Spinal cord (tissue), 10 donors: ENCODE data around the gene OR13J1. TPM values are rescaled to one million over a fixed set of nuclear protein-coding genes. Genes with fewer than 3 reads are reported as not detected.
"Not testable (repeated sequence)": the region's sequence is repeated elsewhere in the genome, so short reads cannot be mapped to it uniquely, and the experiment has no call there.

Source experiments
- DNase-seq, 6 donors: peaks; one replicate each; pipeline versions ENCODE4 v3.0.0 to v3.0.0-alpha.2; 2013 to 2015; ENCODE audit warnings: low spot score in 6 of 6, low read depth in 4 of 6
- H3K27ac ChIP-seq: one replicate; pipeline ENCODE4 v1.5.1; 2013; ENCODE audit warnings: low read depth, low read length, control low read depth
- H3K27me3 ChIP-seq: one replicate; pipeline ENCODE4 v1.6.1; 2013; ENCODE audit warnings: low read length; ENCODE audit not compliant: control insufficient read depth, insufficient read depth
- H3K36me3 ChIP-seq: one replicate; pipeline ENCODE4 v1.6.1; 2013; ENCODE audit warnings: low read length; ENCODE audit not compliant: control insufficient read depth, insufficient read depth
- H3K4me1 ChIP-seq: one replicate; pipeline ENCODE4 v1.6.1; 2013; ENCODE audit warnings: low read length; ENCODE audit not compliant: control insufficient read depth, insufficient read depth
- H3K4me3 ChIP-seq: one replicate; pipeline ENCODE4 v1.5.1; 2013; ENCODE audit warnings: low read depth, low read length, control low read depth
- H3K9me3 ChIP-seq: one replicate; pipeline ENCODE4 v1.6.1; 2013; ENCODE audit warnings: low read length; ENCODE audit not compliant: control insufficient read depth, insufficient read depth
- WGBS: methylation state at CpG from one replicate; pipeline ENCODE4 v1.1.5; 2013; ENCODE audit warnings: missing lambda C conversion rate; ENCODE audit not compliant: insufficient coverage; 5-methylcytosine and 5-hydroxymethylcytosine counted together
- long read RNA-seq, 4 donors: transcript quantifications; one replicate each; lab custom pipeline, GENCODE V29; 2026
- polyA plus RNA-seq, 2 donors: library from polyadenylated mRNA; unstranded; fragments of 120-200 nt; gene quantifications; one replicate each; pipeline ENCODE4 v1.2.1, GENCODE V29; 2013; ENCODE audit not compliant: insufficient read length in 2 of 2
- total RNA-seq, 2 donors: library from RNA; depleted of rRNA in 1 of 2; stranded (reverse); fragments of 120-200 nt in 1 of 2; fragments of >200 nt in 1 of 2; gene quantifications; one replicate each; pipeline versions ENCODE4 v1.2.3 to v1.2.4, GENCODE V29; 2013 to 2014
- donor health status: healthy.

OR13J1 gene, protein sequence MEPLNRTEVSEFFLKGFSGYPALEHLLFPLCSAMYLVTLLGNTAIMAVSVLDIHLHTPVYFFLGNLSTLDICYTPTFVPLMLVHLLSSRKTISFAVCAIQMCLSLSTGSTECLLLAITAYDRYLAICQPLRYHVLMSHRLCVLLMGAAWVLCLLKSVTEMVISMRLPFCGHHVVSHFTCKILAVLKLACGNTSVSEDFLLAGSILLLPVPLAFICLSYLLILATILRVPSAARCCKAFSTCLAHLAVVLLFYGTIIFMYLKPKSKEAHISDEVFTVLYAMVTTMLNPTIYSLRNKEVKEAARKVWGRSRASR
- total RNA-seq (under 1 TPM in 1 of 2 donors, not detected in 1; 0.10 TPM), polyA plus RNA-seq (under 1 TPM in 1 of 2 donors, not detected in 1; 0.35 TPM)
- long read RNA-seq, donor 1, partial matches to known transcripts, result 0 of 1 reads
- long read RNA-seq, donor 1, other reads (novel, unspliced or antisense), result 0 of 1 reads
- long read RNA-seq, donor 2, partial matches to known transcripts, result 0 of 1 reads
- long read RNA-seq, donor 2, other reads (novel, unspliced or antisense), result 0 of 1 reads
- long read RNA-seq, donor 3, partial matches to known transcripts, result 0 of 1 reads
- long read RNA-seq, donor 3, other reads (novel, unspliced or antisense), result 0 of 1 reads
- long read RNA-seq, donor 4, result 0 reads

DNA sequence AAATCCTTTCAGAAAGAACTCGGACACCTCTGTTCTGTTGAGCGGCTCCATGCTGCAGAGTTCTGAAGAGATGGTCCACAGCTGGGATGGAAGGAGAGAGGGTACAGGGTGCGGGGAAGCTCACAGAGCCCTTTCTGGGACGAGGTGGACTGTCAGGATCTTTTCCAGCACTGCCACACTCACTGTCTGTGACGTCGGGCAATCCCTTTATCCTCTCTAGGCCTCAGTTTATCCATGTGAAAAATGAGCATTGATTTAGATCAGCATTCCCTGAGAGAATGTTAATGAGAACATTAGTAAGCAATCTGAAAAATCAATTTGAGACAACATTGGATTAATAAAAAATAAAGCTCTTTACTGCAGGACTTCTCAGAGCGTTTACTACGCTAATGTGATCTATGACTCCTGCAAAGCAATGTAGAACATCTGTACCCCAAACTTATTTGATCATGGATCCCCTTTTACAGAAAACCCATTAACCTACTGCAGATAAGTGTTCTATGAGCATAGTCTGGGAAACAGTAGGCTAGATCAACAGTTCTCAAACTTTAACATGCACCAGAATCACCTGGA lies at the start of gene OR13J1:
Gene OR13J1 (minus strand): TSS at position 51 of the 573 bp plus-strand sequence. CDS start 0 bp downstream, at position 51.
- H3K27ac ChIP-seq, result no peak within 1 kb of the TSS
- no peak for DNase-seq
- no peak within 1 kb of the TSS for H3K4me3 ChIP-seq
- H3K4me1 ChIP-seq, result no peaks in the 10 kb centered on the region
- WGBS, result 87% methylated on average over 6 of the region's 8 CpGs
- H3K36me3 ChIP-seq, result no peaks in the 10 kb centered on the region
- no peaks in the 10 kb centered on the region for H3K27me3 ChIP-seq
- H3K9me3 ChIP-seq, result no peaks in the 10 kb centered on the region

DNA sequence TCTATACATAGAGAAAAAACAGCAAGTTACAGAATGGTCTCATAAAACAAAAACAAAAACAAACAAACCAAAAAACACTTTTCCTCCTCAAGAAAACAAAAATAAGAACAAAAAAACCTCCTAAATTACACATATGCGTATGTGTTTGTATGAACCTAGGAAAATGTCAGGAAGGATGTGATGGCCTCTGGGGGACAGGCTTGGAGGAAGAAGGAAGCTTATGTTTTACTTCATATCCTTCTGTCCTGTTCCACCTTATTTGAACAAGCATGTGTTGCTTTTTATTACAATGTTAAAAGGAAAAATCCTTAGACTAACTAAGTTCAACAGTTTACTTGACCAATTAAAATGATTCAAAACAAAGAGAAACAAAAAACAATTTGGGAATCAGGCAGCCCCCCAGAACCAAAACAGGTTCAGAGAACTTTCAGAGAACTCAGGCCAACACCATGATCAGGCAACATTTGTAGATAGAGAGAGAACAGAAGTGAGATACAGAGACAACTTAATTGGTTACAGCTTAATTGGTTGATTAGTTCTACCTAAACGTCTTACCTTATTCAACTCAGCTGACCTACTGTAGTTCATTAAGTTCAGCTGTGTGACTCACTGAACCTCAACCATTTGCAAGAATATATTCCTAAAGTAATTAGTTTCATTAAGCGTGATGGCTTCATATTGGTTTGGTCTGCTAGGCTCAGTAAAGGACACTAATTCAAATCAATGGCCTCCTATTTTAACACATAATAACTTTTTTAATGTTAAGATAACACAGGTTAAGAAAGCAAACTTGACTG lies 49.2 kb upstream of the OR13J1 start:
- H3K27ac ChIP-seq, result no peak overlapping the region
- H3K36me3 ChIP-seq, result no peaks in the 10 kb centered on the region
- H3K9me3 ChIP-seq, result no peaks in the 10 kb centered on the region
- WGBS, result no CpG with 5 or more reads among the region's 3 CpGs
- H3K27me3 ChIP-seq, result no peaks in the 10 kb centered on the region
- H3K4me3 ChIP-seq, result no peak overlapping the region
- peaks cover under 1% of the 10 kb centered on the region for H3K4me1 ChIP-seq
- DNase-seq, result peak in 1 of 6 donors; percentile 10

DNA sequence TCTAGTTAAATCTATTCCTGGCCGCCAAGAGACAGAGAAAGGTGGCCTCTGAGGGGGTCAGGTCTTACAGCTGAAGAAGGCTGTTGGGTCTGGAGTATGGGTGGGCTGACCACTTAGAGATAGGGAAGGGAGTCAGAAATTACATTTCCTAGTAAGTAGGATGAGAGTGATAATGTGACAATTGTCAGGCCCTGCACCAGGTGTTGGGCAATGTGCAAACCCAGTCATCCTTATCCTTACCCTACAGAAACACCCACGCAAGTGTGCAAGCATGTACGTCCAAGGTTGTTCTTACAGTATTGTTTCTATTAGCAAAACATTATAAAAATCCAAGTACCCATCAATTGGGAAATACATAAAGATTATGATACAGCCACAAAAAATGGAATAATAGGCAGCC lies 48.6 kb upstream of the OR13J1 start:
- WGBS, result no CpG with 5 or more reads among the region's 3 CpGs
- no peak overlapping the region for H3K4me3 ChIP-seq
- DNase-seq, result no peak
- no peaks in the 10 kb centered on the region for H3K9me3 ChIP-seq
- H3K4me1 ChIP-seq, result no peaks in the 10 kb centered on the region
- H3K36me3 ChIP-seq, result no peaks in the 10 kb centered on the region
- no peaks in the 10 kb centered on the region for H3K27me3 ChIP-seq
- H3K27ac ChIP-seq, result no peak overlapping the region

DNA sequence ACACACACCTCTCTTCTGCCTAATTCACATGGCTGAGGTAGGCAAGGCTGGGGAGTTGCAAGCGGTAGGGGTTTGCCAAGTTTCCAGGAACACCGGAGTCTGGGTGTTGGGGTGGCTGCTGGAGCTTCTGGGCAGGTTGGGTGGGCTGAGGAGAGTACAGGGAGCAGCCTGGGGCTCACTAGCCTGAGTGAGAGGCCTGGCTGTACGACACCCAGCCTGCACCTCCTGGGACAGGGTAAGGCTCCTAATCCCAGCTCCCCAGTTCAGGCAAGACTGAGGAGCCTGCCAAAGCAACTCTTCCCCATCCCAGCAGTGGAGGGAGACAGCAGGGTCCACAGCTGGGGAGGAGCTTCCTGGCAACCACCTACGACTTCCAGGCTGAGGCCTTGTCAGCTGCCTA lies 47.1 kb upstream of the OR13J1 start:
- Histone ChIP-seq H3K27ac (no peak overlapping the region), H3K9me3 (no peaks in the 10 kb centered on the region), H3K4me3 (no peak overlapping the region), H3K36me3 (no peaks in the 10 kb centered on the region), H3K27me3 (no peaks in the 10 kb centered on the region), H3K4me1 (peaks cover 5% of the 10 kb centered on the region)
- 95% methylated on average over 4 of the region's 4 CpGs for WGBS
- DNase-seq, result no peak

DNA sequence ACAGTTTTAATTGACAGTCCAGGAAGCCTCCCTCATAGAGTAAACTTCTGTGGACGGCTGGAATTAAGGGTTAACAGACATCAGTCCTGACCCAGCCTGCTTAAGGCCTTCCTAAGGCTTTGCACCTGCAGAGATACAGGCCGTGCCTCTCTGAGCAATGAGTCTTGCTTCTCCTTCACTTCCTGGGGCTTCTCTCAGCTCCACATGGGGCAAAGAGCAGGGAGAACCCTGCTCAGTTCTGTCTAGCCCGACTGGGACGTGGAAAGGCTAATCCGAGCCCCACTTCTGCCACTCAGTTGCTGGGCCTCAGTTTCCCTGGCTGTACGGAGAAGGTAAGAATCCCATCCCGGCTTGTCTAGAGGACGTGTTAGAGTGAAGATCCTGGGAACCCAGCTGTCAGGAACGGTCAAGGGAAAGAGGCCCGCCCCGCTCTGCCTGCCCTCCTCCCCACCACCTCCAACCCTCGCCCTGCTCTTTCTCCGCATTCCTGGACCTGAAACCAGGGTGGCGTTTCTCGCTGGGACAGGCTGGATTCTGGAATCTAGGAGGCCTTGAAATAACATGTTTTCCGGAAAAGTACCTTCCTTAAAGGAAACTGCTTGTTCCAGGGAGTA lies 45.6 kb upstream of the OR13J1 start:
- Histone ChIP-seq H3K4me3 (no peak overlapping the region), H3K27ac (no peak overlapping the region), H3K9me3 (no peaks in the 10 kb centered on the region), H3K36me3 (no peaks in the 10 kb centered on the region), H3K4me1 (peaks cover 5% of the 10 kb centered on the region), H3K27me3 (no peaks in the 10 kb centered on the region)
- DNase-seq, result no peak
- 83% methylated on average over 15 of the region's 16 CpGs for WGBS

DNA sequence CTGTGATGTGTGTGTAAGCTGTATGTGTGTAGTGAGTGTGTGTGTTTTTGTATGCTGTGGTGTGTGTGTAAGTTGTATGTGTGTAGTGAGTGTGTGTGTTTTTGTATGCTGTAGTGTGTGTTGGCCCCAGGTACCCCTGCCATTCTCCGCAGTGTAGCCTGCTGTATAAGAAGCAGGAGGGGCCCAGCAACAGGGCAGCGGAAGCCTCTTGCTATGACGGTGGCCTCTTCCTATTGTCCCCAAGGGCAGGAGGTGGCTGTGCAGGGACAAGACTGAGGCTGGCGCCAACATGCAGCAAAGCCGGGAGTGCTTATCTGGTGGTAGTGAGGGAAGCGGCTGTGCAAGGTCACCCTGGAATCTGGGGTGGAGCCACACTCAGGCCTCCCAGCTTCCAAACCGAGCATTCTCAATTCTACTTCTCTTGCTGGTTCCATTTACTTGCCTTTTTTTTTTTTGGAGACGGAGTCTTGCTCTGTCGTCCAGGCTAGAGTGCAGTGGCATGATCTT lies 44.2 kb upstream of the OR13J1 start:
- Histone ChIP-seq H3K27ac (no peak overlapping the region), H3K9me3 (no peaks in the 10 kb centered on the region), H3K36me3 (peaks cover 3% of the 10 kb centered on the region), H3K4me1 (peaks cover 12% of the 10 kb centered on the region), H3K27me3 (no peaks in the 10 kb centered on the region), H3K4me3 (no peak overlapping the region)
- DNase-seq, result peak in 2 of 6 donors; percentile 14 to 63
- WGBS, result 38% methylated on average over 6 of the region's 9 CpGs

DNA sequence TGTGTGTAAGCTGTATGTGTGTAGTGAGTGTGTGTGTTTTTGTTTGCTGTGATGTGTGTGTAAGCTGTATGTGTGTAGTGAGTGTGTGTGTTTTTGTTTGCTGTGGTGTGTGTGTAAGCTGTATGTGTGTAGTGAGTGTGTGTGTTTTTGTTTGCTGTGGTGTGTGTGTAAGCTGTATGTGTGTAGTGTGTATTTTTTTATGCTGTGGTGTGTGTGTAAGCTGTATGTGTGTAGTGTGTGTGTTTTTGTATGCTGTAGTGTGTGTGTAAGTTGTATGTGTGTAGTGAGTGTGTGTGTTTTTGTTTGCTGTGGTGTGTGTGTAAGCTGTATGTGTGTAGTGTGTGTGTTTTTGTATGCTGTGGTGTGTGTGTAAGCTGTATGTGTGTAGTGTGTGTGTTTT lies 43.2 kb upstream of the OR13J1 start:
- not testable (repeated sequence) for DNase-seq, H3K27ac ChIP-seq, H3K9me3 ChIP-seq, H3K27me3 ChIP-seq, H3K36me3 ChIP-seq, H3K4me3 ChIP-seq
- peaks cover 21% of the 10 kb centered on the region for H3K4me1 ChIP-seq

DNA sequence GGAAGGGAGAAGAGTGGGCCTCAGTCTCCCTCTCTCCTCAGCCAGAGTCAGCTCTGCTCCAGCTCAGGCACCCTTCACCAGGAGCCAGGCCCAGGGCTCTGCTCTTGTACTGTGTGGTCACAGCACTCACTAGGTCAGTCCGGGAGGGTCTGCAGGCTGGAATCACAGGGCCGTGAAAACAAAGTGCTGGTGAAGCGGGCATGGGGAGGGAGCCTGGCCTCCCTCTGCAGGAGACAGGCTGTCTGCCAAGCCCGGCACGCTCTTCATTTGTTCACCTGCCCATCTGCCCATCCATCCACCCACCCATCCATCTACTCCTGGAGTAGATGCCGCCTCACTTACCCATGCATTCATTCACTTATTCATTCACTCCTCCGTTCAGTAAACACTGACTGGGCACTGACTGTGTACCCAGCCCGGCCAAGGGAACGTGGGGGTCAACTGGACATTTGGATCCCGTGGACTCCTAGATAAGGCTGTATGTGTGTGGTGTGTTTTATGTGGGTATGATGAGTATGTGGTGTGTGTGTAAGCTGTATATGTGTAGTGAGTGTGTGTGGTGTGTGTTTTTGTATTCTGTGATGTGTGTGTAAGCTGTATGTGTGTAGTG lies 42.7 kb upstream of the OR13J1 start:
- no peak for DNase-seq
- peaks cover 26% of the 10 kb centered on the region for H3K4me1 ChIP-seq
- peaks cover 2% of the 10 kb centered on the region for H3K27me3 ChIP-seq
- H3K27ac ChIP-seq, result no peak overlapping the region
- no peaks in the 10 kb centered on the region for H3K9me3 ChIP-seq
- WGBS, result 55% methylated on average over 9 of the region's 10 CpGs
- no peak overlapping the region for H3K4me3 ChIP-seq
- peaks cover 3% of the 10 kb centered on the region for H3K36me3 ChIP-seq

DNA sequence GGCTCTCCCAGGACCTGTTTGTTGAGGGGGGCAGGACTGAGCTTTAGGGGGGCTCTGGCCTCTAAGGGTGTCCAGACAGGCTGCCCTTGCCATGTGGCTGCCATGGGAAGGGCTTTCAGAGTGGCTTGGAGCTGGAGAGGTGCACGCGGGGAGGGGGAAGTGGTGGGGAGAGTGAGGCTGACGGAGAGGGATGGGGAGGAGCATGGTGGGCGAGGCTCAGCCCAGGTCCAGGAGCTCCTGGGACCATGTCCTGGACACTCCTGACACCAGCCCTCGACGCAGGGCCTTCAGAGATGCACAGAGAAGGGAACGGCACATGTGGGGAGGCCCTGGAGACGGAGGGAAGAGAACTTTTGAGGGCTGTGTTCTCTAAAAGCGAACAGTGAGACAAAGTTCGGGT lies 41.5 kb upstream of the OR13J1 start:
- peaks cover 2% of the 10 kb centered on the region for H3K27me3 ChIP-seq
- no peak overlapping the region for H3K4me3 ChIP-seq
- H3K9me3 ChIP-seq, result no peaks in the 10 kb centered on the region
- 87% methylated on average over 6 of the region's 10 CpGs for WGBS
- peak overlapping the region; percentile 5 for H3K27ac ChIP-seq
- H3K4me1 ChIP-seq, result peaks cover 38% of the 10 kb centered on the region
- no peak for DNase-seq
- H3K36me3 ChIP-seq, result peaks cover 3% of the 10 kb centered on the region
